Measurements from ENCODE around the gene CYP17A1. TPM values are rescaled to one million over a fixed set of nuclear protein-coding genes. Genes with fewer than 3 reads are reported as not detected.

CYP17A1 gene
- polyA plus RNA-seq, 4 donors: 0.39 to 2.5 (median 0.89) TPM

GRCh38 chr10:102811346-102811745, 25.9 kb downstream of the CYP17A1 start:
- no peak for DNase-seq (ENCODE audit: low read depth in 4 of 4, low spot score in 2 of 4)

- DNase-seq (ENCODE audit: low read depth in 4 of 4, low spot score in 2 of 4): no peak
Measured at GRCh38 chr10:102808380-102808779, 28.8 kb downstream of the CYP17A1 start.

- DNase-seq (ENCODE audit: low read depth in 4 of 4, low spot score in 2 of 4): no peak
Measured at GRCh38 chr10:102804382-102805055, 32.7 kb downstream of the CYP17A1 start.

- no peak for DNase-seq (ENCODE audit: low read depth in 4 of 4, low spot score in 2 of 4)
Measured at GRCh38 chr10:102802920-102803534, 34.2 kb downstream of the CYP17A1 start.

- no peak for DNase-seq (ENCODE audit: low read depth in 4 of 4, low spot score in 2 of 4)
Measured at GRCh38 chr10:102801978-102802377, 35.2 kb downstream of the CYP17A1 start.

- DNase-seq (ENCODE audit: low read depth in 4 of 4, low spot score in 2 of 4): no peak
Measured at GRCh38 chr10:102801496-102801895, 35.7 kb downstream of the CYP17A1 start.

GRCh38 chr10:102800611-102801335, 36.4 kb downstream of the CYP17A1 start:
- no peak for DNase-seq (ENCODE audit: low read depth in 4 of 4, low spot score in 2 of 4)

GRCh38 chr10:102799691-102800471, 37.3 kb downstream of the CYP17A1 start:
- DNase-seq (ENCODE audit: low read depth in 4 of 4, low spot score in 2 of 4): no peak

GRCh38 chr10:102796407-102797176, 40.6 kb downstream of the CYP17A1 start:
- DNase-seq (ENCODE audit: low read depth in 4 of 4, low spot score in 2 of 4): no peak

GRCh38 chr10:102795453-102796406, 41.5 kb downstream of the CYP17A1 start:
- DNase-seq (ENCODE audit: low read depth in 4 of 4, low spot score in 2 of 4): no peak

- DNase-seq (ENCODE audit: low read depth in 4 of 4, low spot score in 2 of 4): no peak
Measured at GRCh38 chr10:102791754-102792395, 45.3 kb downstream of the CYP17A1 start.

- DNase-seq (ENCODE audit: low read depth in 4 of 4, low spot score in 2 of 4): no peak
Measured at GRCh38 chr10:102785818-102786217, 51.4 kb downstream of the CYP17A1 start.

- DNase-seq (ENCODE audit: low read depth in 4 of 4, low spot score in 2 of 4): no peak
Measured at GRCh38 chr10:102783568-102783967, 53.6 kb downstream of the CYP17A1 start.

GRCh38 chr10:102782673-102783551, 54.3 kb downstream of the CYP17A1 start:
- no peak for DNase-seq (ENCODE audit: low read depth in 4 of 4, low spot score in 2 of 4)

GRCh38 chr10:102781921-102782557, 55.2 kb downstream of the CYP17A1 start:
- DNase-seq (ENCODE audit: low read depth in 4 of 4, low spot score in 2 of 4): no peak

GRCh38 chr10:102781090-102781920, 55.9 kb downstream of the CYP17A1 start:
- DNase-seq (ENCODE audit: low read depth in 4 of 4, low spot score in 2 of 4): no peak
